Subcutaneous adipose tissue (tissue), 4 donors: ENCODE data around the gene PQBP1. TPM values are rescaled to one million over a fixed set of nuclear protein-coding genes. Genes with fewer than 3 reads are reported as not detected.

Experiments
- CTCF ChIP-seq: fragments of 450-650 bp; IDR thresholded peaks from one replicate; pipeline ENCODE4 v1.5.1; 2016; ENCODE audit warnings: low read depth, mild to moderate bottlenecking, control low read depth, antibody characterized with exemption, moderate library complexity
- total RNA-seq, 4 donors: library from RNA; depleted of rRNA; stranded (reverse); fragments of >200 nt; gene quantifications; one replicate each; pipeline ENCODE4 v1.1.0, GENCODE V29; 2016

PQBP1 gene
- total RNA-seq, 4 donors from 2014 or later: 41.9 to 53.9 (median 44.3) TPM

- no peak for TF ChIP-seq CTCF
Observed at GRCh38 chrX:48935301-48935670, 37.6 kb downstream of the PQBP1 start.

GRCh38 chrX:48936429-48937053 is 38.8 kb downstream of the PQBP1 start:
- no peak for TF ChIP-seq CTCF

DNA sequence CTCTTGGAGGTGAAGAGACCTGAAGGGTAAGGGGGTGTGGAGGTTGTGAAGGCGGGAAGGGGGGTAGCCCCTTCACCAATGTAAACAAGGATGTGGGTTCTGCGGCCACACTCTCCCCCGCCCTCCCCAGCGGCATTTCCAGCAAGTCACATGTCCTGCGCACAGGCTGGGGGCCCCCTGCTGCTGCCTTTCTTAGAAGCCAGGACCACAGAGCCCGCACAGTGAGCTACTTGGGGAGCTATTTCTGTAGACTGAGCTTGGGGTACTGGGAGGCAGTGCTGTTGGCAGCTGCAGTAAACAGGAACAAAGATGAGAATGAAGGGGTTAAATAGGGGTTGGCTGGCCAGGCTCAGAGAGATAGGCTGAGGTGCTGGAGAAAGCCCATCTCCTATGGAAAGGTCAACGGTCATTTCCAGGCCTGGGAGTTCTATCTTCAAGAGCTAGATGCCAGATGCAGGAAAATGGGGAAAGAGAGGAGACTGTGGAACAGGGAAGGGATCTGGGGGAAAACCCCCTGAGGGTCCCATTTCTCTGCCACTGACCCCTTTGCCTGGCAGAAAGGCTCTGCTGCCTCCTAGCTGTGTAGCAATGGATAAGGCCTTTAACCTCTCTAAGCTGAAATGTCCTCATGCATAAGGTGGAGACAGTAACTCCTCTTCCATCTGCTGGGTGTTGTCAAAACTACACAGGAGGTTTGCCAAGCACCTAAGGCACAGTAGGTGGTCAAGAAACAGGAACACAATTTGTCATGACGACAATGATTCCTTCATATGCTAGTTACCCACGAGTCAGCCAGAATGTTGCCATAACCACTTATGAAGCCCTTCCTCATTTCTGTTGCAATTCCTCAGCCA is 39.6 kb downstream of the PQBP1 start:
- no peak for TF ChIP-seq CTCF

GRCh38 chrX:48938721-48939425 is 41.1 kb downstream of the PQBP1 start:
- no peak for TF ChIP-seq CTCF

DNA sequence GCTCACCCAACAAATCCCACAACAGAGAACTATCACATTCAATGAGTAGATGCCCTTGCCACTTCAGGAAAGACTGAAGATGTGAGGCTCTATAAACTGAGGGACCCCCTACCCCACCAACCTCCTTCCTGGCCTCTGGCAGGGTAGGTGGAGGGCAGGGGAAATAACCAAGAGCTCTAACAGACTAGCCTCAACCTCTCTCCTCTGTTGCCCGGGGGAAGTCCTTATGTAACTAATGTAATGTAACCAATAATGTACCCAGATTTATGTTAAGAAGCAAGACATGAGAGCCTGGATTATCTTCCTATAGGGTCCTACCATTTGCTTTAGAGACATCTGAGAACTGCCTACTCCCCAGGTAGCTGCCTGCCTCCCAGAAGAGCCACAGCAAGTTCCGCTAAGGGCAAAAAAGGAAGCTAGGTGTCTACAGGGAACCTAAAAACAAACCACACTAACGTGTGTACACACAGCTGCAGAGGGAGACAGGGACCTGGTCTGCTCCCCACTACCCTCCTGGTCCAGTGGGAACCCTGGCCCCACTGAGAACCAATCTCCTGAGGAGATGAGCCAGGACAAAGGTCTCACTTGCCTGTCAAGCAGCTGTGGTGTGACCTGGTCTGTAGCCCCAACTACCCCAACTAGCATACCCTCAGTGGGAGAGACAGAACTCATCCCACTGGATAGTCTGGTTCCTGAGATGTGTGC is 41.9 kb downstream of the PQBP1 start:
- TF ChIP-seq CTCF: no peak

DNA sequence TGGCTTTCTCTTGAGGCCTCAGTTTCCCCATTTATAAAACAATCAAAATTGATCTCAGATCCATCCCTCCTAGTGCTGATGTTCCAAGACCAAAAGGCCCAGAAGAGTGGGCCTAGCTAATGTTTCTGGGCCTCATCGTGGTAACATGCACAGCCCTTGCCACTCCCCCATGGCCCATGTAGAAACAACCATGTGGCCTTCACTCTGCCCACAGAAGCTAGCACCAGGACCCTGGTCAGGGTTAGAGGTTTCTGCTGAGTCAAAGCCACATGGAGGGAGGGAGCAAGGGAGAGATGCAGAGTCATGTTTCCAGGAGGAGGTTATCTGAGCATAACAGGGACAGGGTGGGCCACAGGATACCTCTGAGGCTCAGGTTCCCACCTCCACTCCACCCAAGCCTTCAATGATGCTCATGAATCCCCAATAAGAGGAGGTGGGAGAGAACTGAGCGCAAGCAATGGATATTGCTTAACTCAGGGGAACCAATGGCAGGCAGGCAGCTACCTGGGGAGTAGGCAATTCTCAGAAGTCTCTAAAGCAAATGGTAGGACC is 42.8 kb downstream of the PQBP1 start:
- no peak for TF ChIP-seq CTCF
